Chondrocyte (in vitro differentiated cells): ENCODE data around the gene ST6GALNAC4. TPM values are rescaled to one million over a fixed set of nuclear protein-coding genes. Genes with fewer than 3 reads are reported as not detected.
A peak's percentile ranks its signal among the peaks of the same experiment; 100 is the strongest.

Experiments
- DNase-seq: peaks from one replicate; pipeline ENCODE4 v3.0.0; 2021; ENCODE audit warnings: mixed read lengths, low spot score
- H3K27ac Mint-ChIP-seq: one replicate; pipeline ENCODE4 v1.8.0; 2021; ENCODE audit warnings: mild to moderate bottlenecking, moderate library complexity, mixed read lengths; ENCODE audit not compliant: unreplicated experiment
- H3K27me3 Mint-ChIP-seq: 2 replicates; pipeline ENCODE4 v1.8.0; 2021; ENCODE audit warnings: low read depth, mixed read lengths
- H3K36me3 Mint-ChIP-seq: 2 replicates; pipeline ENCODE4 v1.8.0; 2021; ENCODE audit warnings: low read depth, mixed read lengths
- H3K4me1 Mint-ChIP-seq: 2 replicates; pipeline ENCODE4 v1.8.0; 2021; ENCODE audit warnings: low read depth, mild to moderate bottlenecking, mixed read lengths
- H3K4me3 Mint-ChIP-seq: one replicate; pipeline ENCODE4 v1.8.0; 2021; ENCODE audit warnings: mild to moderate bottlenecking, moderate library complexity, mixed read lengths; ENCODE audit not compliant: unreplicated experiment
- H3K9me3 Mint-ChIP-seq: 2 replicates; pipeline ENCODE4 v1.8.0; 2021; ENCODE audit warnings: low read depth, mixed read lengths
- total RNA-seq: library from RNA; stranded (reverse); gene quantifications from 3 replicates; pipeline ENCODE4 v1.2.1, GENCODE V29; 2021
- TF ChIP-seq, protein P1 (sequence below): fragments of 200-600 bp; sonication (generic); IDR thresholded peaks from 2 replicates; pipeline ENCODE4 v1.5.0; 2021; ENCODE audit warnings: antibody characterized with exemption, mild to moderate bottlenecking, moderate library complexity

The ST6GALNAC4 gene
- total RNA-seq, 1 donor from 2014 or later: 25.5 TPM

DNA sequence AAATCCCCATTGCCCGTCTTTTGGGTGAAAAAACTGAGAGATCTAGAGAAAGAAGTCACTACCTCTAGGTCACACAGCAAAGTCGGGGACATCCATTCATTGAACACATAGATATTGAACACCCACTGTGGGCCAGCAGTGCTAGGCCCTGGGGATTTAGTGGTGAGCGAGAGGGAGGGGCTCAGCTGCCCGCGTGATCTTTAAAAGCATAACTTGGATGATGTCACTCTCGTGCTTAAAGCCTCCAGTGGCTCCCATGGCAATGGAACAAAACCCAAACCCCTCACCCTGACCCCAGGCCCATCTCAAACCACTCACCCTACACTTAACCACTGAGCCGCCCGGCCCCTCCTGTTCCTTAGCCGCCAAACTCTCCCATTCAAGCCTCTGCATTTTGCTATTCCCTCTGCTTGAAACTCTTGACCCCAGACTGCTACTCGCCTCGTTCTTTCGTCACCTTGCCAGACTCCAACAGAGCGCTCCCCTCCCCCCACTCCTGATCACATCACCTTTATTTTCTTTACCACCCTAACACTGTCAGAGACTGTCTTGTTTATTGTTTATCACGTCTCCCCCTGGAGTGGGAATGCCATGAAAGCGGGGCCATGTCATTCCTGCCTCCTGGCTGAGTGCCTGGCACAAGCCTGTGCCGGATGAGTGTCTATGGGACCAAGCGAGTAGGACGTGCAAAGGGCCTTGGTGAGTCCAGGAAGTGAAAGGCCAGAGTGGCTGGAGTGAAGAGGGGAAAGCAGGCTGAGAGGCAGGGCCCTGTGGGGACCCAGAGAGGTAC, 14.4 kb upstream of the ST6GALNAC4 start:
- no peaks in the 10 kb centered on the region for H3K9me3 Mint-ChIP-seq
- TF ChIP-seq, protein P1, sequence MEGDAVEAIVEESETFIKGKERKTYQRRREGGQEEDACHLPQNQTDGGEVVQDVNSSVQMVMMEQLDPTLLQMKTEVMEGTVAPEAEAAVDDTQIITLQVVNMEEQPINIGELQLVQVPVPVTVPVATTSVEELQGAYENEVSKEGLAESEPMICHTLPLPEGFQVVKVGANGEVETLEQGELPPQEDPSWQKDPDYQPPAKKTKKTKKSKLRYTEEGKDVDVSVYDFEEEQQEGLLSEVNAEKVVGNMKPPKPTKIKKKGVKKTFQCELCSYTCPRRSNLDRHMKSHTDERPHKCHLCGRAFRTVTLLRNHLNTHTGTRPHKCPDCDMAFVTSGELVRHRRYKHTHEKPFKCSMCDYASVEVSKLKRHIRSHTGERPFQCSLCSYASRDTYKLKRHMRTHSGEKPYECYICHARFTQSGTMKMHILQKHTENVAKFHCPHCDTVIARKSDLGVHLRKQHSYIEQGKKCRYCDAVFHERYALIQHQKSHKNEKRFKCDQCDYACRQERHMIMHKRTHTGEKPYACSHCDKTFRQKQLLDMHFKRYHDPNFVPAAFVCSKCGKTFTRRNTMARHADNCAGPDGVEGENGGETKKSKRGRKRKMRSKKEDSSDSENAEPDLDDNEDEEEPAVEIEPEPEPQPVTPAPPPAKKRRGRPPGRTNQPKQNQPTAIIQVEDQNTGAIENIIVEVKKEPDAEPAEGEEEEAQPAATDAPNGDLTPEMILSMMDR: no peak
- peak overlapping the region; percentile 69 for H3K4me3 Mint-ChIP-seq
- DNase-seq: no peak
- peaks cover 2% of the 10 kb centered on the region for H3K36me3 Mint-ChIP-seq
- no peaks in the 10 kb centered on the region for H3K27me3 Mint-ChIP-seq
- peaks cover 39% of the 10 kb centered on the region for H3K4me1 Mint-ChIP-seq
- H3K27ac Mint-ChIP-seq: peak overlapping the region; percentile 97

DNA sequence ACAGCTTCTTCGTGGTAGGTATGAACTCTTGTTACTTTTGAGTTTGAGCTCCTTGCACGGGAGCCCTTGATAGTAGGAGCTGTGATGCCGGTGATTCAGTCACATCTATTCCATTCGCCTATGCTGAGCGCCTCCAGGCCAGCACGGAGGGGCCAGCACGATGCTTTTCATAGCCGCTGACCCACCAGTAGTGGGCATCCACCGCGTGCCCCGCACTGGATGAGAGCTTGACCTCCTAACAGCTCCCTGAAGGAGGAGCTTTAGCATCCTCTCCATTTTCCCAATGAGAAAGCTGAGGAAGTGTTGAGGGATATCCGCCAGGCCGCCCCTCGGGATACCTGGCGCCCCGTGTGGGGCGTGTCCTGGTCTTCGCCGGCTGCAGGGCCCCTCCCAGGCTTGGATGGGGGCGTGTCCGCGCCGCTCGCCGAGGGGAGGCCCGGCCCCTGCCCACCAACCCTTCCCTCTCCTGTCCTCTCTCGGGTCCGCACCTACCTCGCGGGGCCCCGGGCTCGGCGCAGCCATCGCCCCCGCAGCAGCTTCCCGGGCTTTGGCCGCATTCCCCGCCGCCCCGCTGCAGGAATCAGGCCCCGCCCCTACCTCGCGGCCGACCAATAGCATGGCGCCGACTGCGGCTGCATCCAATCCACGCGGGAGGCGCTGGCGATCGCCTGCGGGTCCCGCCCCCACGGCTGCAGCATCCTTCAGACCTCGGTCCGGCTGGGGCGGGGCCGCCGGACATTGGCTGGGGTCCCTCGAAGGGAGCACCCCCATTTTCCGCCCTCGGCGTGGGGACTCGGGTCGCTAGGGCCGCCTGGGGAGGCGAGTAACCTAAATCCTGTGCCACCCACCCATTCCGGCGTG, 13.6 kb upstream of the ST6GALNAC4 start, which contains the start of gene PIP5KL1:
Gene PIP5KL1 (minus strand): TSS at position 547 of the 861 bp plus-strand sequence. CDS start 25 bp downstream, at position 522.
- Mint-ChIP-seq H3K27me3 (no peaks in the 10 kb centered on the region), H3K9me3 (no peaks in the 10 kb centered on the region), H3K27ac (peak within 1 kb of the TSS; percentile 97), H3K4me3 (peak within 1 kb of the TSS; percentile 69), H3K4me1 (peaks cover 30% of the 10 kb centered on the region), H3K36me3 (peaks cover 2% of the 10 kb centered on the region)
- TF ChIP-seq, protein P1: peak; percentile 65
- no peak for DNase-seq

GRCh38 chr9:127929625-127929979, 12.8 kb upstream of the ST6GALNAC4 start:
- H3K27ac Mint-ChIP-seq: no peak overlapping the region
- H3K36me3 Mint-ChIP-seq: peaks cover 3% of the 10 kb centered on the region
- no peak for DNase-seq
- H3K4me3 Mint-ChIP-seq: peak overlapping the region; percentile 28
- H3K27me3 Mint-ChIP-seq: no peaks in the 10 kb centered on the region
- H3K9me3 Mint-ChIP-seq: no peaks in the 10 kb centered on the region
- TF ChIP-seq, protein P1: no peak
- peaks cover 27% of the 10 kb centered on the region for H3K4me1 Mint-ChIP-seq

- H3K4me1 Mint-ChIP-seq: peaks cover 24% of the 10 kb centered on the region
- H3K36me3 Mint-ChIP-seq: peaks cover 3% of the 10 kb centered on the region
- no peak for DNase-seq
- TF ChIP-seq, protein P1: no peak
- no peaks in the 10 kb centered on the region for H3K27me3 Mint-ChIP-seq
- H3K27ac Mint-ChIP-seq: no peak overlapping the region
- H3K9me3 Mint-ChIP-seq: no peaks in the 10 kb centered on the region
- H3K4me3 Mint-ChIP-seq: no peak overlapping the region
Measured at GRCh38 chr9:127928676-127929624, 12.1 kb upstream of the ST6GALNAC4 start.
